ENCODE measurements around the gene ACTN4. TPM values are rescaled to one million over a fixed set of nuclear protein-coding genes. Genes with fewer than 3 reads are reported as not detected.

Gene ACTN4
- total RNA-seq, 1 experiment from 2014 or later: 1,462 TPM

DNA sequence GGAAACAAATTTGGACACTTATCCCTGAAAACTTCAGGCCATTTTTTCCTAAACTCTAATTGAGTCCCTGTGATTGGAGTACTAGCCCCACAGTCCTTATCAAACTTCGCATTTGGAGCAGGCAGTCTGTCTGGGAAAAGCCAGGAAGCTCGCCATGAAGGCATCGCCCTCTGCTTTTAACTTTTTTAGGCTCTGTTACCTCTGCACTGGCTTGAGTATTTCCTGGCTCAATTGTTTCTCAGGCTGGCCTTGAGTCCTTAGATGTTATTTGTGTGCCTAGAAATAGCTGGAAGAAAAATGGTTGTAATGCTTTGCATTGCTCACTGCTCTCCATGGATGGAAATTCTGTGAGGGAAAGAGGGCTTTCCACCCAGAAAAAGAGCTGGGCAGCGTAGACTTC lies 24.2 kb downstream of the ACTN4 start:
- no peak for DNase-seq
- Mint-ChIP-seq H3K36me3 (ENCODE audit: insufficient read depth, unreplicated experiment) (peaks cover 95% of the 10 kb centered on the region), H3K9me3 (ENCODE audit: low read depth, unreplicated experiment) (no peaks in the 10 kb centered on the region), H3K4me3 (ENCODE audit: low read depth, unreplicated experiment) (peak overlapping the region; percentile 29), H3K4me1 (ENCODE audit: low read depth, unreplicated experiment) (peaks cover 91% of the 10 kb centered on the region), H3K27me3 (ENCODE audit: unreplicated experiment) (no peaks in the 10 kb centered on the region), H3K27ac (ENCODE audit: unreplicated experiment) (peak overlapping the region; percentile 100)
- no TSS peak for BruUV-seq (replicated peaks)
- TF ChIP-seq, protein P1, sequence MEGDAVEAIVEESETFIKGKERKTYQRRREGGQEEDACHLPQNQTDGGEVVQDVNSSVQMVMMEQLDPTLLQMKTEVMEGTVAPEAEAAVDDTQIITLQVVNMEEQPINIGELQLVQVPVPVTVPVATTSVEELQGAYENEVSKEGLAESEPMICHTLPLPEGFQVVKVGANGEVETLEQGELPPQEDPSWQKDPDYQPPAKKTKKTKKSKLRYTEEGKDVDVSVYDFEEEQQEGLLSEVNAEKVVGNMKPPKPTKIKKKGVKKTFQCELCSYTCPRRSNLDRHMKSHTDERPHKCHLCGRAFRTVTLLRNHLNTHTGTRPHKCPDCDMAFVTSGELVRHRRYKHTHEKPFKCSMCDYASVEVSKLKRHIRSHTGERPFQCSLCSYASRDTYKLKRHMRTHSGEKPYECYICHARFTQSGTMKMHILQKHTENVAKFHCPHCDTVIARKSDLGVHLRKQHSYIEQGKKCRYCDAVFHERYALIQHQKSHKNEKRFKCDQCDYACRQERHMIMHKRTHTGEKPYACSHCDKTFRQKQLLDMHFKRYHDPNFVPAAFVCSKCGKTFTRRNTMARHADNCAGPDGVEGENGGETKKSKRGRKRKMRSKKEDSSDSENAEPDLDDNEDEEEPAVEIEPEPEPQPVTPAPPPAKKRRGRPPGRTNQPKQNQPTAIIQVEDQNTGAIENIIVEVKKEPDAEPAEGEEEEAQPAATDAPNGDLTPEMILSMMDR (IDR thresholded peaks at IDR 0.05; ENCODE audit: unreplicated experiment): no peak
- intact Hi-C loops (cut with micrococcal nuclease; ENCODE audit: unreplicated experiment): no loop called here
- CTCF ChIA-PET: interaction anchor here (0.5 to 0.9 kb wide), 4 partner anchors 10 to 123 kb away, joined by 3 read pairs; no protein-coding TSS in a partner anchor

DNA sequence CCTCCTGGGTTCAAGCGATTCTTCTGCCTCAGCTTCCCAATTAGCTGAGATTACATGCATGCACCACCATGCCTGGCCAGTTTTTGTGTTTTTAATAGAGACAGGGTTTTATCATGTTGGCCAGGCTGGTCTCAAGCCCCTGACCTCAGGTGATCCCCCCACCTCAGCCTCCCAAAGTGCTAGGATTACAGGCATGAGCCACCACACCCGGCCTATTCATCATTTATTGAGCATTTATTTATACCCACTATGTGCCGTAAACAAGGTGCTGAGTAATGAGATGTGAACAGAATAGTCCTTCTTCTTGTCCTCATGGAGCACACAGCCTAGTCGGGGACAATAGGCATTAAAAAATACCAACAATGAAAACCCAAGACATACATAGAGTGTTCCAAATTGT lies 25.6 kb downstream of the ACTN4 start:
- CTCF ChIA-PET: no interaction called here
- Mint-ChIP-seq H3K4me3 (ENCODE audit: low read depth, unreplicated experiment) (no peak overlapping the region), H3K36me3 (ENCODE audit: insufficient read depth, unreplicated experiment) (peaks cover 95% of the 10 kb centered on the region), H3K27ac (ENCODE audit: unreplicated experiment) (no peak overlapping the region), H3K27me3 (ENCODE audit: unreplicated experiment) (no peaks in the 10 kb centered on the region), H3K4me1 (ENCODE audit: low read depth, unreplicated experiment) (peaks cover 91% of the 10 kb centered on the region), H3K9me3 (ENCODE audit: low read depth, unreplicated experiment) (no peaks in the 10 kb centered on the region)
- BruUV-seq (replicated peaks): no TSS peak
- TF ChIP-seq, protein P1 (IDR thresholded peaks at IDR 0.05; ENCODE audit: unreplicated experiment): no peak
- intact Hi-C loops (cut with micrococcal nuclease; ENCODE audit: unreplicated experiment): no loop called here
- no peak for DNase-seq

- no TSS peak for BruUV-seq (replicated peaks)
- no peaks in the 10 kb centered on the region for H3K27me3 Mint-ChIP-seq (ENCODE audit: unreplicated experiment)
- peak overlapping the region; percentile 20 for H3K4me3 Mint-ChIP-seq (ENCODE audit: low read depth, unreplicated experiment)
- H3K9me3 Mint-ChIP-seq (ENCODE audit: low read depth, unreplicated experiment): no peaks in the 10 kb centered on the region
- intact Hi-C loops (cut with micrococcal nuclease; ENCODE audit: unreplicated experiment): no loop called here
- CTCF ChIA-PET: no interaction called here
- H3K27ac Mint-ChIP-seq (ENCODE audit: unreplicated experiment): peak overlapping the region; percentile 85
- H3K36me3 Mint-ChIP-seq (ENCODE audit: insufficient read depth, unreplicated experiment): peaks cover 95% of the 10 kb centered on the region
- peaks cover 91% of the 10 kb centered on the region for H3K4me1 Mint-ChIP-seq (ENCODE audit: low read depth, unreplicated experiment)
- TF ChIP-seq, protein P1 (IDR thresholded peaks at IDR 0.05; ENCODE audit: unreplicated experiment): no peak
- no peak for DNase-seq
These were observed 27.1 kb downstream of the ACTN4 start for GRCh38 chr19:38674388-38675171.

- no TSS peak for BruUV-seq (replicated peaks)
- Mint-ChIP-seq H3K27me3 (ENCODE audit: unreplicated experiment) (no peaks in the 10 kb centered on the region), H3K4me1 (ENCODE audit: low read depth, unreplicated experiment) (peaks cover 91% of the 10 kb centered on the region), H3K9me3 (ENCODE audit: low read depth, unreplicated experiment) (no peaks in the 10 kb centered on the region), H3K36me3 (ENCODE audit: insufficient read depth, unreplicated experiment) (peaks cover 95% of the 10 kb centered on the region), H3K27ac (ENCODE audit: unreplicated experiment) (peak overlapping the region; percentile 85), H3K4me3 (ENCODE audit: low read depth, unreplicated experiment) (no peak overlapping the region)
- TF ChIP-seq, protein P1 (IDR thresholded peaks at IDR 0.05; ENCODE audit: unreplicated experiment): no peak
- CTCF ChIA-PET: no interaction called here
- DNase-seq: no peak
- intact Hi-C loops (cut with micrococcal nuclease; ENCODE audit: unreplicated experiment): no loop called here
These were observed 28.2 kb downstream of the ACTN4 start for GRCh38 chr19:38675611-38676010.

Data from Calu3 (cell line).